ENCODE results near the gene ULK3.

DNA sequence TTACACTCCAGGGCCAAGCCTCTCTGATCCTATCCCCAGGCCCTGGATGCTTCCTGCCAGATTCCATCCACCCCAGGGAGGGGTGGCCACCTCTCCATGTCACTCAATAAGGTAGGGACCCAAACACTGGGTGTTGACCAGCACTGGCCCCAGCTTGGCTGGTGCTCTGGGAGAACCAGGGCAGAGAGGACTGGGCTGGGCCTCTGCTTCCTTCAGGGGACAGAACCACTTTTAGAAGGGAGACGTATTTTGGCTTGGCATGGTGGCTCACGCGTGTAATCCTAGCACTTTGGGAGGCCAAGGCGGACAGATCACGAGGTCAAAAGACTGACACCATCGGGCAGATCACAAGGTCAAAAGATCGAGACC is 21.2 kb downstream of the ULK3 start:
- TF ChIP-seq, protein P1, sequence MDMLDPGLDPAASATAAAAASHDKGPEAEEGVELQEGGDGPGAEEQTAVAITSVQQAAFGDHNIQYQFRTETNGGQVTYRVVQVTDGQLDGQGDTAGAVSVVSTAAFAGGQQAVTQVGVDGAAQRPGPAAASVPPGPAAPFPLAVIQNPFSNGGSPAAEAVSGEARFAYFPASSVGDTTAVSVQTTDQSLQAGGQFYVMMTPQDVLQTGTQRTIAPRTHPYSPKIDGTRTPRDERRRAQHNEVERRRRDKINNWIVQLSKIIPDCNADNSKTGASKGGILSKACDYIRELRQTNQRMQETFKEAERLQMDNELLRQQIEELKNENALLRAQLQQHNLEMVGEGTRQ (IDR thresholded peaks at IDR 0.05; ENCODE audit: borderline replicate concordance, low read depth, low read length) = no peak
- TF ChIP-seq NRF1 (conservative IDR thresholded peaks at IDR 0.05; ENCODE audit: low read depth, low read length) = no peak
- no peak for TF ChIP-seq CHD2 (IDR thresholded peaks at IDR 0.05; ENCODE audit: borderline replicate concordance, low read depth, low read length)
- no peak for TF ChIP-seq BRCA1 (IDR thresholded peaks at IDR 0.05; ENCODE audit: low read depth, low read length)
- TF ChIP-seq STAT1 (conservative IDR thresholded peaks at IDR 0.05) = no peak
- no peak for TF ChIP-seq POU2F2 (IDR thresholded peaks at IDR 0.05; ENCODE audit: borderline replicate concordance, low read depth, low read length)
- no peak for TF ChIP-seq TAF1 (IDR thresholded peaks at IDR 0.05; ENCODE audit: borderline replicate concordance, low read depth, low read length)
- TF ChIP-seq HCFC1 (IDR thresholded peaks at IDR 0.05; ENCODE audit: low read length) = no peak
- TF ChIP-seq ASH2L (IDR thresholded peaks at IDR 0.05; ENCODE audit: borderline replicate concordance, low read depth) = no peak
- TF ChIP-seq, protein P2, sequence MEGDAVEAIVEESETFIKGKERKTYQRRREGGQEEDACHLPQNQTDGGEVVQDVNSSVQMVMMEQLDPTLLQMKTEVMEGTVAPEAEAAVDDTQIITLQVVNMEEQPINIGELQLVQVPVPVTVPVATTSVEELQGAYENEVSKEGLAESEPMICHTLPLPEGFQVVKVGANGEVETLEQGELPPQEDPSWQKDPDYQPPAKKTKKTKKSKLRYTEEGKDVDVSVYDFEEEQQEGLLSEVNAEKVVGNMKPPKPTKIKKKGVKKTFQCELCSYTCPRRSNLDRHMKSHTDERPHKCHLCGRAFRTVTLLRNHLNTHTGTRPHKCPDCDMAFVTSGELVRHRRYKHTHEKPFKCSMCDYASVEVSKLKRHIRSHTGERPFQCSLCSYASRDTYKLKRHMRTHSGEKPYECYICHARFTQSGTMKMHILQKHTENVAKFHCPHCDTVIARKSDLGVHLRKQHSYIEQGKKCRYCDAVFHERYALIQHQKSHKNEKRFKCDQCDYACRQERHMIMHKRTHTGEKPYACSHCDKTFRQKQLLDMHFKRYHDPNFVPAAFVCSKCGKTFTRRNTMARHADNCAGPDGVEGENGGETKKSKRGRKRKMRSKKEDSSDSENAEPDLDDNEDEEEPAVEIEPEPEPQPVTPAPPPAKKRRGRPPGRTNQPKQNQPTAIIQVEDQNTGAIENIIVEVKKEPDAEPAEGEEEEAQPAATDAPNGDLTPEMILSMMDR (IDR thresholded peaks at IDR 0.05 in 2 of 3, conservative IDR thresholded peaks at IDR 0.05 in 1 of 3; ENCODE audit: control insufficient read depth in 2 of 3, extremely low read depth in 1 of 3, insufficient read depth in 1 of 3, low read depth in 3 of 3, low read length in 3 of 3) = no peak
- no peak for TF ChIP-seq EZH2 (IDR thresholded peaks at IDR 0.05; ENCODE audit: borderline replicate concordance, control insufficient read depth, low read depth, low read length)
- TF ChIP-seq CBX3 (IDR thresholded peaks at IDR 0.05; ENCODE audit: borderline replicate concordance, low read depth) = no peak
- TF ChIP-seq MYC (IDR thresholded peaks at IDR 0.05; ENCODE audit: insufficient read depth, insufficient read length, insufficient replicate concordance, low read length, severe bottlenecking) = no peak

Data from GM12878 (cell line).